Effector CD8-positive, alpha-beta T cell (primary cell): ENCODE results near the gene GNG8.

Source experiments
- DNase-seq: peaks from one replicate; lab custom pipeline; 2025; lab: John Stamatoyannopoulos, UW

GNG8 gene

GRCh38 chr19:46618670-46619231 lies 17.3 kb downstream of the GNG8 start:
- no peak for DNase-seq

- no peak for DNase-seq
Observed at GRCh38 chr19:46617601-46618000, 18.4 kb downstream of the GNG8 start.

GRCh38 chr19:46616631-46617322 lies 19.2 kb downstream of the GNG8 start:
- peak; percentile 20 for DNase-seq

- DNase-seq, result no peak
Observed at GRCh38 chr19:46615966-46616365, 20.0 kb downstream of the GNG8 start.

GRCh38 chr19:46614114-46614722 lies 21.8 kb downstream of the GNG8 start:
- peak; percentile 77 for DNase-seq

GRCh38 chr19:46613525-46613924 lies 22.5 kb downstream of the GNG8 start:
- DNase-seq, result no peak

- DNase-seq, result no peak
Observed at GRCh38 chr19:46611776-46612175, 24.2 kb downstream of the GNG8 start.

- no peak for DNase-seq
Observed at GRCh38 chr19:46610851-46611770, 24.9 kb downstream of the GNG8 start.

GRCh38 chr19:46610413-46610775 lies 25.6 kb downstream of the GNG8 start:
- no peak for DNase-seq

- DNase-seq, result no peak
Observed at GRCh38 chr19:46609511-46610412, 26.2 kb downstream of the GNG8 start.

GRCh38 chr19:46608581-46609345 lies 27.2 kb downstream of the GNG8 start:
- no peak for DNase-seq

- DNase-seq, result no peak
Observed at GRCh38 chr19:46608178-46608577, 27.8 kb downstream of the GNG8 start.

- DNase-seq, result no peak
Observed at GRCh38 chr19:46607448-46607841, 28.6 kb downstream of the GNG8 start.

GRCh38 chr19:46606681-46607447 lies 29.1 kb downstream of the GNG8 start:
- no peak for DNase-seq

GRCh38 chr19:46606019-46606418 lies 30.0 kb downstream of the GNG8 start:
- DNase-seq, result no peak

GRCh38 chr19:46605356-46605821 lies 30.6 kb downstream of the GNG8 start:
- DNase-seq, result no peak

GRCh38 chr19:46604781-46605355 lies 31.1 kb downstream of the GNG8 start:
- no peak for DNase-seq

- DNase-seq, result no peak
Observed at GRCh38 chr19:46603752-46604231, 32.2 kb downstream of the GNG8 start.

- no peak for DNase-seq
Observed at GRCh38 chr19:46603195-46603637, 32.8 kb downstream of the GNG8 start.
